Upper lobe of right lung (tissue), 1 donor: ENCODE data around the gene CNNM1. TPM values are rescaled to one million over a fixed set of nuclear protein-coding genes. Genes with fewer than 3 reads are reported as not detected.

Source experiments
- ATAC-seq: fragments of 200-7000 bp; cut with Tn5 transposase; one replicate; pipeline ENCODE4 v1.9.1; 2020; ENCODE audit warnings: mild to moderate bottlenecking, moderate library complexity
- DNase-seq: peaks from one replicate; pipeline ENCODE4 v3.0.0-alpha.2; 2020
- H3K27ac ChIP-seq: fragments of 200-600 bp; one replicate; pipeline ENCODE4 v1.8.0; 2022
- H3K27me3 ChIP-seq: fragments of 200-600 bp; one replicate; pipeline ENCODE4 v1.8.0; 2022; ENCODE audit warnings: mild to moderate bottlenecking
- H3K36me3 ChIP-seq: fragments of 200-600 bp; one replicate; pipeline ENCODE4 v1.8.0; 2022
- H3K4me1 ChIP-seq: fragments of 200-600 bp; one replicate; pipeline ENCODE4 v1.8.0; 2022
- H3K4me3 ChIP-seq: fragments of 200-600 bp; one replicate; pipeline ENCODE4 v1.8.0; 2022; ENCODE audit warnings: mild to moderate bottlenecking
- H3K9me3 ChIP-seq: fragments of 200-600 bp; one replicate; pipeline ENCODE4 v1.8.0; 2022
- intact Hi-C: fragments of 100-400 bp; cut with DNase I; formaldehyde crosslinking; loops from one replicate; pipeline ENCODE4 v1.11.0; 2022
- long read RNA-seq: library from polyadenylated mRNA; unstranded; transcript quantifications from one replicate; pipeline ENCODE4 v2.0.0, GENCODE V29; 2021
- total RNA-seq: library from RNA; stranded (reverse); fragmentation: NEBNext Ultra II Directional; extraction: Animal tissue kit (Norgen Biotek cat#: 25700); gene quantifications from one replicate; pipeline ENCODE4 v1.2.1, GENCODE V29; 2021
- TF ChIP-seq, protein P1 (sequence below): fragments of 200-600 bp; IDR thresholded peaks from one replicate; pipeline ENCODE4 v1.8.0; 2022; ENCODE audit warnings: antibody characterized with exemption
- donor health status: DM: no; HTN: yes; CAD: no; lungs with severe emphysema.

The CNNM1 gene
- total RNA-seq, result 0.69 TPM
- long read RNA-seq, result 0 reads

DNA sequence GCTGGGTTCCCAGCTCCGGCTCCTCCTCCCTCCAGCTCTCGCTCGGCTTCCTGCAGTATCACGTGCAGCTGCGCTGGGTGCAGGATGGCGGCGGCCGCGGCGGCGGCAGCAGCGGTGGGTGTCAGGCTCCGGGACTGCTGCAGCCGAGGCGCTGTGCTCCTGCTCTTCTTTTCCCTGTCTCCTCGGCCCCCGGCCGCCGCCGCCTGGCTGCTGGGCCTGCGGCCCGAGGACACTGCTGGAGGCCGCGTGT is at the start of gene CNNM1:
CNNM1 (plus strand) TSS at position 53 of the 250 bp plus-strand sequence; CDS start at position 85, 32 bp downstream.
- Histone ChIP-seq H3K27ac (no peak within 1 kb of the TSS), H3K4me3 (peak within 1 kb of the TSS; percentile 44), H3K27me3 (peaks cover 32% of the 10 kb centered on the region), H3K9me3 (no peaks in the 10 kb centered on the region), H3K4me1 (peaks cover 7% of the 10 kb centered on the region), H3K36me3 (no peaks in the 10 kb centered on the region)
- TF ChIP-seq, protein P1, sequence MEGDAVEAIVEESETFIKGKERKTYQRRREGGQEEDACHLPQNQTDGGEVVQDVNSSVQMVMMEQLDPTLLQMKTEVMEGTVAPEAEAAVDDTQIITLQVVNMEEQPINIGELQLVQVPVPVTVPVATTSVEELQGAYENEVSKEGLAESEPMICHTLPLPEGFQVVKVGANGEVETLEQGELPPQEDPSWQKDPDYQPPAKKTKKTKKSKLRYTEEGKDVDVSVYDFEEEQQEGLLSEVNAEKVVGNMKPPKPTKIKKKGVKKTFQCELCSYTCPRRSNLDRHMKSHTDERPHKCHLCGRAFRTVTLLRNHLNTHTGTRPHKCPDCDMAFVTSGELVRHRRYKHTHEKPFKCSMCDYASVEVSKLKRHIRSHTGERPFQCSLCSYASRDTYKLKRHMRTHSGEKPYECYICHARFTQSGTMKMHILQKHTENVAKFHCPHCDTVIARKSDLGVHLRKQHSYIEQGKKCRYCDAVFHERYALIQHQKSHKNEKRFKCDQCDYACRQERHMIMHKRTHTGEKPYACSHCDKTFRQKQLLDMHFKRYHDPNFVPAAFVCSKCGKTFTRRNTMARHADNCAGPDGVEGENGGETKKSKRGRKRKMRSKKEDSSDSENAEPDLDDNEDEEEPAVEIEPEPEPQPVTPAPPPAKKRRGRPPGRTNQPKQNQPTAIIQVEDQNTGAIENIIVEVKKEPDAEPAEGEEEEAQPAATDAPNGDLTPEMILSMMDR, result no peak
- peak; percentile 68 for DNase-seq
- peak; percentile 79 for ATAC-seq
- intact Hi-C loops, result no loop called here

GRCh38 chr10:99279626-99280111 is 49.5 kb upstream of the CNNM1 start:
- no peak overlapping the region for H3K4me3 ChIP-seq
- H3K27me3 ChIP-seq, result peaks cover 5% of the 10 kb centered on the region
- H3K27ac ChIP-seq, result no peak overlapping the region
- ATAC-seq (no peak), DNase-seq (no peak)
- H3K9me3 ChIP-seq, result peaks cover 10% of the 10 kb centered on the region
- TF ChIP-seq, protein P1, result no peak
- H3K36me3 ChIP-seq, result no peaks in the 10 kb centered on the region
- no peaks in the 10 kb centered on the region for H3K4me1 ChIP-seq
- intact Hi-C loops, result no loop called here

DNA sequence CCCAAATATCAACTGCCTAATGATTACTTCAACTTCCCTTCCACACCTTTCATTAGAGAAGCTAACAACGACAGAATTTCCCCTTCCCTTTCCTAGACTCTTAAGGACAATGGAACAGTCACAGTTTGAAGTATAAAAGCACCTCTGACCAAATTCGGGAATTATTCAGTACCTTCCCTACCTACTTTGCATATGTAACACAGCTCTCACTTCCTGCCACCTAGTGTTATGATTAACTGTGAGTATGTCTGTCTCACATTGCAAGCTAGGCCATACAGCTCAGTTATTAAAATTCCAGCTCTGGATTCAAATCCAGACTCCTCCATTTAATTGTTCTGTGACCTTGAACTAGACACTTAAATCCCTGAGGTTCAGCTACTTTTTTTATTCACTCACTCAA is 48.7 kb upstream of the CNNM1 start:
- peaks cover 10% of the 10 kb centered on the region for H3K9me3 ChIP-seq
- intact Hi-C loops, result no loop called here

GRCh38 chr10:99285881-99286280 is 43.3 kb upstream of the CNNM1 start:
- Histone ChIP-seq H3K4me3 (no peak overlapping the region), H3K27ac (no peak overlapping the region), H3K36me3 (no peaks in the 10 kb centered on the region), H3K27me3 (no peaks in the 10 kb centered on the region), H3K9me3 (peaks cover 10% of the 10 kb centered on the region), H3K4me1 (no peaks in the 10 kb centered on the region)
- intact Hi-C loops, result no loop called here
- TF ChIP-seq, protein P1, result no peak
- DNase-seq, result no peak
- ATAC-seq, result no peak

More for the DNA sequence above, 48.7 kb upstream of the CNNM1 start:
- Histone ChIP-seq H3K27ac (no peak overlapping the region), H3K36me3 (no peaks in the 10 kb centered on the region), H3K4me1 (no peaks in the 10 kb centered on the region), H3K27me3 (peaks cover under 1% of the 10 kb centered on the region), H3K4me3 (no peak overlapping the region)
- no peak for DNase-seq
- TF ChIP-seq, protein P1, result no peak
- ATAC-seq, result no peak

GRCh38 chr10:99290306-99290705 is 38.9 kb upstream of the CNNM1 start:
- Histone ChIP-seq H3K4me1 (peaks cover 13% of the 10 kb centered on the region), H3K9me3 (no peaks in the 10 kb centered on the region), H3K36me3 (no peaks in the 10 kb centered on the region), H3K4me3 (no peak overlapping the region), H3K27ac (no peak overlapping the region), H3K27me3 (no peaks in the 10 kb centered on the region)
- DNase-seq (no peak), ATAC-seq (no peak)
- TF ChIP-seq, protein P1, result no peak
- intact Hi-C loops, result no loop called here

DNA sequence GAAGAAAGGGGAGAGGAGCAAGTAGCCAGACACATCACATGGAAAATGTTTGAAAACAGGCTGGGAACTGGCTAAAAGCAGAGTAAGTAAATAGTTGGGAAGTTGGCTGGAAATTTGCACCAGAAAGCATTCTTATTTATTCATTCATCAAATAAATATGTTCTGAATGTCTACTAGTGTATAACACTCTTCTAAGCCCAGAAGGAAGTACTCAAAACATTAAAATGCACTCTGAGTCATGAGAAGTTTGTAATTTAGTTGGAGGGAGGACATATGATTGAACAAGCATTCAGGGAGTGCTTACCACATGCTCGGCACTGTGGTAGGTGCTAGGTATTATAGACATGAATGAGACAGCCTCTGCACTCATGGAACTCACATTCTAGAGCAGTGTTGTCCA is 37.0 kb upstream of the CNNM1 start:
- intact Hi-C loops, result no loop called here
- H3K4me3 ChIP-seq, result no peak overlapping the region
- H3K9me3 ChIP-seq, result no peaks in the 10 kb centered on the region
- no peak for DNase-seq
- H3K27me3 ChIP-seq, result no peaks in the 10 kb centered on the region
- TF ChIP-seq, protein P1, result no peak
- H3K27ac ChIP-seq, result peak overlapping the region; percentile 48
- H3K4me1 ChIP-seq, result peaks cover 13% of the 10 kb centered on the region
- H3K36me3 ChIP-seq, result no peaks in the 10 kb centered on the region
- ATAC-seq, result peak; percentile 88
